K562 (cell line): ENCODE measurements around the gene SLC9B2. TPM values are rescaled to one million over a fixed set of nuclear protein-coding genes. Genes with fewer than 3 reads are reported as not detected.
A peak's percentile ranks its signal among the peaks of the same experiment; 100 is the strongest.

Experiments
- AFF1 ChIP-seq, 2 experiments: fragments of 450-650 bp; IDR thresholded peaks; 2 replicates each; pipeline ENCODE4 v1.6.1; 2018; ENCODE audit warnings: mild to moderate bottlenecking in 2 of 2, low read depth in 1 of 2; ENCODE audit not compliant: partially characterized antibody in 2 of 2
- BRF2 ChIP-seq: IDR thresholded peaks from 3 replicates; pipeline ENCODE4 v1.6.1; 2011; ENCODE audit warnings: borderline replicate concordance, mild to moderate bottlenecking; ENCODE audit not compliant: insufficient read length, insufficient read depth
- DPF2 ChIP-seq: fragments of 450-650 bp; IDR thresholded peaks from 2 replicates; pipeline ENCODE4 v1.6.1; 2016
- FOSL1 ChIP-seq: fragments of 200-800 bp; sonication (Bioruptor generic); conservative IDR thresholded peaks from 2 replicates; pipeline ENCODE4 v1.6.1; 2016; ENCODE audit warnings: missing genetic modification characterization, missing compliant biosample characterization
- HDAC1 ChIP-seq, 2 experiments: fragments of 450-650 bp; IDR thresholded peaks; 2 replicates each; pipeline ENCODE4 v1.6.1; 2016 to 2017; ENCODE audit warnings: inconsistent platforms in 1 of 2, mild to moderate bottlenecking in 1 of 2, moderate library complexity in 1 of 2
- MAZ ChIP-seq, 2 experiments: fragments of 450-650 bp in 1 of 2; sonication (generic) in 1 of 2; formaldehyde crosslinking; IDR thresholded peaks in 1 of 2; conservative IDR thresholded peaks in 1 of 2; 2 replicates each; pipeline versions ENCODE4 v1.4.0 to v1.5.0; 2020; ENCODE audit warnings: mild to moderate bottlenecking in 1 of 2, missing genetic modification reagents in 1 of 2
- MEF2A ChIP-seq: IDR thresholded peaks from 2 replicates; pipeline ENCODE4 v1.6.1; 2011; ENCODE audit warnings: low read depth, mild to moderate bottlenecking, low read length, moderate library complexity; ENCODE audit not compliant: control insufficient read depth
- MITF ChIP-seq: IDR thresholded peaks from 2 replicates; pipeline ENCODE4 v1.6.1; 2014; ENCODE audit warnings: antibody characterized with exemption
- SIX5 ChIP-seq, 2 experiments: IDR thresholded peaks; 2 replicates each; pipeline ENCODE4 v1.6.1; 2011; ENCODE audit warnings: low read length in 2 of 2, borderline replicate concordance in 1 of 2, low read depth in 1 of 2, mild to moderate bottlenecking in 1 of 2, moderate library complexity in 1 of 2; ENCODE audit not compliant: insufficient read depth in 1 of 2
- SRSF7 ChIP-seq: fragments of 200-400 bp; formaldehyde crosslinking; optimal IDR thresholded peaks from 2 replicates; pipeline ENCODE3; 2017; ENCODE audit warnings: mild to moderate bottlenecking, low read depth, low read length
- STAT5B ChIP-seq: fragments of 250-450 bp; sonication (Bioruptor Pico); IDR thresholded peaks from 2 replicates; pipeline ENCODE4 v1.8.0; 2021; ENCODE audit warnings: mild to moderate bottlenecking, inconsistent platforms
- TCF15 ChIP-seq: fragments of 250-450 bp; sonication (Bioruptor Pico); IDR thresholded peaks from 2 replicates; pipeline ENCODE4 v1.8.0; 2022; ENCODE audit warnings: moderate library complexity, mild to moderate bottlenecking, inconsistent platforms
- ZMIZ1 ChIP-seq, 2 experiments: fragments of 150-350 bp in 1 of 2; IDR thresholded peaks; 2 replicates each; pipeline ENCODE4 v1.6.1; 2012 to 2016; ENCODE audit warnings: low read depth in 2 of 2, low read length in 2 of 2, mild to moderate bottlenecking in 1 of 2, moderate library complexity in 1 of 2
- ZNF311 ChIP-seq: fragments of 250-450 bp; sonication (Bioruptor Pico); IDR thresholded peaks from 2 replicates; pipeline ENCODE4 v1.4.0; 2020; ENCODE audit warnings: mild to moderate bottlenecking, moderate library complexity
- polyA plus RNA-seq, 8 experiments: library from polyadenylated mRNA; depleted of rRNA in 4 of 8; stranded (reverse) in 5 of 8; unstranded in 3 of 8; fragments of >200 nt; fragmentation: Nextera tagmentation in 2 of 8; fragmentation: Illumina TruSeq in 1 of 8; extraction: Ambion mirVana in 2 of 8; extraction: Trizol in 1 of 8; gene quantifications; 2 replicates each; pipeline versions ENCODE4 v1.2.1 to v1.2.3, GENCODE V29; 2011 to 2014; ENCODE audit warnings: inconsistent platforms in 1 of 8, missing spikeins in 1 of 8
- total RNA-seq, 7 experiments: library from RNA; depleted of rRNA in 6 of 7; stranded (reverse); fragments of >200 nt in 6 of 7; fragmentation: Illumina TruSeq in 2 of 7; extraction: Trizol in 2 of 7; gene quantifications; 2 replicates each; pipeline versions ENCODE4 v1.2.1 to v1.2.3, GENCODE V29; 2011 to 2021; ENCODE audit warnings: low replicate concordance in 1 of 7

Gene SLC9B2
- total and polyA plus RNA-seq, 9 of the 15 experiments (the other 6 are each of a cell fraction or from before 2014, with no cell fraction given) = 6.6 to 14.6 (median 11.4) TPM

- peak in 1 of 2 experiments; percentile 78 for TF ChIP-seq AFF1 (IDR thresholded peaks at IDR 0.05; ENCODE audit: low read depth in 1 of 2, partially characterized antibody in 2 of 2)
- peak; percentile 93 to 99 for TF ChIP-seq MAZ (CRISPR knock-in tag; conservative IDR thresholded peaks at IDR 0.05 in 1 of 2, IDR thresholded peaks at IDR 0.05 in 1 of 2)
- TF ChIP-seq MEF2A = no peak
- TF ChIP-seq BRF2 = no peak
- 0 out of 4 replicates have a peak, but pooled peaks of 1 of the 2 experiments have one; percentile 14 for TF ChIP-seq SIX5 (IDR thresholded peaks at IDR 0.05; ENCODE audit: borderline replicate concordance in 1 of 2, insufficient read depth in 1 of 2, low read depth in 1 of 2, low read length in 2 of 2)
- no peak for TF ChIP-seq STAT5B (CRISPR knock-in tag)
- no peak for TF ChIP-seq SRSF7
- TF ChIP-seq FOSL1 (tag) = peak; percentile 52
- TF ChIP-seq ZMIZ1 (IDR thresholded peaks at IDR 0.05; ENCODE audit: low read depth in 2 of 2, low read length in 2 of 2) = no peak
- no peak for TF ChIP-seq ZNF311 (CRISPR knock-in tag)
- TF ChIP-seq MITF = peak; percentile 64; the same call in 1 of the 2 replicates
- no peak for TF ChIP-seq TCF15
- peak in 1 of 2 experiments; percentile 67; a peak in 1 of 4 replicates for TF ChIP-seq HDAC1 (IDR thresholded peaks at IDR 0.05)
- TF ChIP-seq DPF2 = peak; percentile 66
These were observed 57.0 kb downstream of the SLC9B2 start, which contains the start of gene SLC9B1 (continued) for GRCh38 chr4:103019308-103020124.
